ENCODE measurements around the gene ABHD5. TPM values are rescaled to one million over a fixed set of nuclear protein-coding genes. Genes with fewer than 3 reads are reported as not detected.

Gene ABHD5
- total RNA-seq, 2 experiments from 2014 or later = 6.5 to 7.9 TPM

DNA sequence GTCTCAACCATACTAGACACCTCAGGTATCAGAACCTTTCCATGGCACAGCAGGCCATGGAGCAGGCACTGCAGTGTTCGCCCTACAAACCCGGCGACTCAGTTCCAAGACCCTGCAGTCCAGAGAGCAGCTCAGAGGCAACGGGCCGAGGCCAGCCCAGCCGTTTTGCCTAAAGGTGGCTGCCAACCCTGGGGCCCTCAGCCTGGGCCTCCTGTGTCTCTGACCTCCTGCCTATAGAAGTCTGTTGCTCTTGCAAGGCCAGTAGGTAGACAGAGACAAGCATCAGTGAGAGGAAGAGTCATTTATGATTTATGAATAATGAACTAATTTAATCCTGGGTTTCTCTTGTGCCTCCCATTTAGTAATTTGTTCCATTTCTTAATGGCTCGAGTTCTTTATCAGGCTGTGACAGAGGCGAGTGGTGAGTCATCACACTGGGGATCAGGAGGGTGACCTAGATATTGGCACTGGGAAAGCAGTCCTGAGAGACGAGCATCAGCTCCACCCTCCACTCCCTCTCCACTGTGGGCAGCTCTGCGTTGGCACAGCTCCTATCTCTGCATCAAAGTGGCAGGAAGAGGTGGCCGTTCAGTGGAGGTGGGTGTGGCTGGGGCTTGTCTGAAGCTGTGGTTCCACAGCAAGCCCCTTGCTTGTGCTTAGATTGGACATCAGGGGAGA lies 79.8 kb downstream of the ABHD5 start:
- H3K9me2 ChIP-seq (ENCODE audit: insufficient read depth, low read length) = no peaks in the 10 kb centered on the region
- H3K79me2 ChIP-seq (ENCODE audit: insufficient read depth, low read depth, low read length) = no peaks in the 10 kb centered on the region
- CTCF ChIA-PET (ENCODE audit: unreplicated experiment) = no interaction called here
- no peak for TF ChIP-seq EZH2phosphoT487 (IDR thresholded peaks at IDR 0.05; ENCODE audit: borderline replicate concordance, low read depth, low read length)
- TF ChIP-seq, protein P1, sequence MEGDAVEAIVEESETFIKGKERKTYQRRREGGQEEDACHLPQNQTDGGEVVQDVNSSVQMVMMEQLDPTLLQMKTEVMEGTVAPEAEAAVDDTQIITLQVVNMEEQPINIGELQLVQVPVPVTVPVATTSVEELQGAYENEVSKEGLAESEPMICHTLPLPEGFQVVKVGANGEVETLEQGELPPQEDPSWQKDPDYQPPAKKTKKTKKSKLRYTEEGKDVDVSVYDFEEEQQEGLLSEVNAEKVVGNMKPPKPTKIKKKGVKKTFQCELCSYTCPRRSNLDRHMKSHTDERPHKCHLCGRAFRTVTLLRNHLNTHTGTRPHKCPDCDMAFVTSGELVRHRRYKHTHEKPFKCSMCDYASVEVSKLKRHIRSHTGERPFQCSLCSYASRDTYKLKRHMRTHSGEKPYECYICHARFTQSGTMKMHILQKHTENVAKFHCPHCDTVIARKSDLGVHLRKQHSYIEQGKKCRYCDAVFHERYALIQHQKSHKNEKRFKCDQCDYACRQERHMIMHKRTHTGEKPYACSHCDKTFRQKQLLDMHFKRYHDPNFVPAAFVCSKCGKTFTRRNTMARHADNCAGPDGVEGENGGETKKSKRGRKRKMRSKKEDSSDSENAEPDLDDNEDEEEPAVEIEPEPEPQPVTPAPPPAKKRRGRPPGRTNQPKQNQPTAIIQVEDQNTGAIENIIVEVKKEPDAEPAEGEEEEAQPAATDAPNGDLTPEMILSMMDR (conservative IDR thresholded peaks at IDR 0.05; ENCODE audit: low read length) = no peak
- H3K4me3 ChIP-seq (ENCODE audit: low read depth, low read length, poor library complexity, severe bottlenecking) = no peak overlapping the region
- no TSS peak for BruUV-seq (replicated peaks)
- H3K27ac ChIP-seq (ENCODE audit: low read depth, low read length, poor library complexity, severe bottlenecking) = no peak overlapping the region
- intact Hi-C loops (cut with micrococcal nuclease; ENCODE audit: unreplicated experiment) = no loop called here
- no peak overlapping the region for H3K4me2 ChIP-seq (ENCODE audit: low read length)
- H3K36me3 ChIP-seq (ENCODE audit: insufficient read depth, low read length) = no peaks in the 10 kb centered on the region
- H3K9me3 ChIP-seq (ENCODE audit: low read length) = no peaks in the 10 kb centered on the region
- no peak for DNase-seq (ENCODE audit: low spot score)
- POLR2A ChIA-PET = interaction anchor here (0.6 kb wide), 1 partner anchor 422 kb away, joined by 3 read pairs; no protein-coding TSS in a partner anchor
- H2AFZ ChIP-seq (ENCODE audit: low read length) = no peak overlapping the region
- H4K20me1 ChIP-seq (ENCODE audit: insufficient read depth, low read length) = no peaks in the 10 kb centered on the region
- no peaks in the 10 kb centered on the region for H3K4me1 ChIP-seq (ENCODE audit: insufficient read depth, low read length, poor library complexity, severe bottlenecking)

DNA sequence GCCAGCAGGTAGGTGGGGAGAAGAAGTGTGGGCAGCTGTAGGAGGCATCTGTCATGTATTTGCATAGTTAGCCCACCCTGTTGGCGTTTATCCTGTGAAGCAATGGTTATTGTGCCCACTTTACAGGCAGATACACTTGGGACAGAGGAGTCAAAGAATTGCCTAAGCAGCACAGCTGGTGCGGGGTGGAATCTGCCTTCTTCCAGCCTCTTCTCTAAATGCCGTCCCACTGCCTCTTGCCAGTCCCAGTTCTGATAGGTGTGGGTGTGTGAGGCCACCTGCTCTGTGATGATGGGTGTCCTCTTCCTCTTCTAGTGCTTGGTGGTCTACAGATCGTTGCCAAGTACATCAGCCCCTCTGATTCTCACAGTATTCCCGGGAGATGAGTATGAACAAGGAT lies 80.9 kb downstream of the ABHD5 start:
- Histone ChIP-seq H3K79me2 (ENCODE audit: insufficient read depth, low read depth, low read length) (no peaks in the 10 kb centered on the region), H3K9me2 (ENCODE audit: insufficient read depth, low read length) (no peaks in the 10 kb centered on the region), H3K36me3 (ENCODE audit: insufficient read depth, low read length) (no peaks in the 10 kb centered on the region), H3K4me2 (ENCODE audit: low read length) (no peak overlapping the region), H3K4me3 (ENCODE audit: low read depth, low read length, poor library complexity, severe bottlenecking) (no peak overlapping the region), H3K9me3 (ENCODE audit: low read length) (no peaks in the 10 kb centered on the region), H3K27ac (ENCODE audit: low read depth, low read length, poor library complexity, severe bottlenecking) (no peak overlapping the region), H4K20me1 (ENCODE audit: insufficient read depth, low read length) (no peaks in the 10 kb centered on the region), H2AFZ (ENCODE audit: low read length) (no peak overlapping the region), H3K4me1 (ENCODE audit: insufficient read depth, low read length, poor library complexity, severe bottlenecking) (no peaks in the 10 kb centered on the region)
- ChIA-PET CTCF (ENCODE audit: unreplicated experiment) (no interaction called here), POLR2A (no interaction called here)
- BruUV-seq (replicated peaks) = no TSS peak
- intact Hi-C loops (cut with micrococcal nuclease; ENCODE audit: unreplicated experiment) = no loop called here
- TF ChIP-seq, protein P1 (conservative IDR thresholded peaks at IDR 0.05; ENCODE audit: low read length) = no peak
- no peak for TF ChIP-seq EZH2phosphoT487 (IDR thresholded peaks at IDR 0.05; ENCODE audit: borderline replicate concordance, low read depth, low read length)
- no peak for DNase-seq (ENCODE audit: low spot score)

GRCh38 chr3:43773273-43774094 lies 82.7 kb downstream of the ABHD5 start:
- POLR2A ChIA-PET = no interaction called here
- H3K4me3 ChIP-seq (ENCODE audit: low read depth, low read length, poor library complexity, severe bottlenecking) = no peak overlapping the region
- H3K36me3 ChIP-seq (ENCODE audit: insufficient read depth, low read length) = no peaks in the 10 kb centered on the region
- H3K79me2 ChIP-seq (ENCODE audit: insufficient read depth, low read depth, low read length) = no peaks in the 10 kb centered on the region
- no peak overlapping the region for H3K4me2 ChIP-seq (ENCODE audit: low read length)
- H2AFZ ChIP-seq (ENCODE audit: low read length) = no peak overlapping the region
- TF ChIP-seq EZH2phosphoT487 (IDR thresholded peaks at IDR 0.05; ENCODE audit: borderline replicate concordance, low read depth, low read length) = no peak
- TF ChIP-seq, protein P1 (conservative IDR thresholded peaks at IDR 0.05; ENCODE audit: low read length) = no peak
- H4K20me1 ChIP-seq (ENCODE audit: insufficient read depth, low read length) = no peaks in the 10 kb centered on the region
- BruUV-seq (replicated peaks) = no TSS peak
- H3K9me2 ChIP-seq (ENCODE audit: insufficient read depth, low read length) = no peaks in the 10 kb centered on the region
- intact Hi-C loops (cut with micrococcal nuclease; ENCODE audit: unreplicated experiment) = no loop called here
- no peak overlapping the region for H3K27ac ChIP-seq (ENCODE audit: low read depth, low read length, poor library complexity, severe bottlenecking)
- no peaks in the 10 kb centered on the region for H3K9me3 ChIP-seq (ENCODE audit: low read length)
- CTCF ChIA-PET (ENCODE audit: unreplicated experiment) = no interaction called here
- no peaks in the 10 kb centered on the region for H3K4me1 ChIP-seq (ENCODE audit: insufficient read depth, low read length, poor library complexity, severe bottlenecking)
- DNase-seq (ENCODE audit: low spot score) = no peak
